OCI-LY1 (cell line): ENCODE results near the gene FRAS1.

Experiments used
- H2AFZ ChIP-seq: fragments of 200-600 bp; sonication (generic), shearing (Covaris generic); 2 replicates; pipeline ENCODE4 v1.6.0; 2014; ENCODE audit warnings: antibody characterized with exemption, mild to moderate bottlenecking, low read length
- H3F3A ChIP-seq: fragments of 200-600 bp; sonication (generic), shearing (Covaris generic); 2 replicates; pipeline ENCODE4 v1.6.0; 2014; ENCODE audit warnings: mild to moderate bottlenecking, antibody characterized with exemption, low read length, moderate library complexity; ENCODE audit not compliant: insufficient read depth
- H3K27ac ChIP-seq: fragments of 200-600 bp; sonication (generic); 2 replicates; pipeline ENCODE4 v1.5.1; 2014; ENCODE audit warnings: low read length, mixed run types, mild to moderate bottlenecking, low read depth; ENCODE audit not compliant: poor library complexity, severe bottlenecking
- H3K27me3 ChIP-seq: fragments of 200-600 bp; sonication (generic); 2 replicates; pipeline ENCODE4 v1.6.0; 2014; ENCODE audit warnings: antibody characterized with exemption, mild to moderate bottlenecking, low read length, moderate library complexity; ENCODE audit not compliant: insufficient read depth
- H3K36me3 ChIP-seq: fragments of 200-600 bp; sonication (generic); 2 replicates; pipeline ENCODE4 v1.6.1; 2014; ENCODE audit warnings: mild to moderate bottlenecking, antibody characterized with exemption, low read length, moderate library complexity, mixed read lengths; ENCODE audit not compliant: insufficient read depth
- H3K4me1 ChIP-seq: fragments of 200-600 bp; sonication (generic); 2 replicates; pipeline ENCODE4 v1.5.1; 2014; ENCODE audit warnings: mild to moderate bottlenecking, low read length, moderate library complexity; ENCODE audit not compliant: insufficient read depth, severe bottlenecking
- H3K4me2 ChIP-seq: fragments of 200-600 bp; sonication (generic), shearing (Covaris generic); 2 replicates; pipeline ENCODE4 v1.6.1; 2014; ENCODE audit warnings: low read length
- H3K4me3 ChIP-seq: fragments of 200-600 bp; sonication (generic); 2 replicates; pipeline ENCODE4 v1.5.1; 2014; ENCODE audit warnings: low read length, low read depth, mild to moderate bottlenecking, mixed read lengths; ENCODE audit not compliant: poor library complexity, severe bottlenecking
- H3K79me2 ChIP-seq: fragments of 200-600 bp; shearing (Covaris generic); 2 replicates; pipeline ENCODE4 v1.6.1; 2016; ENCODE audit warnings: mixed run types, low read length, mixed read lengths; ENCODE audit not compliant: insufficient read depth
- H3K9ac ChIP-seq: fragments of 200-600 bp; sonication (generic), shearing (Covaris generic); 2 replicates; pipeline ENCODE4 v1.6.1; 2014; ENCODE audit warnings: mild to moderate bottlenecking, low read length, mixed read lengths
- H3K9me2 ChIP-seq: fragments of 200-600 bp; sonication (generic), shearing (Covaris generic); 2 replicates; pipeline ENCODE4 v1.6.1; 2014; ENCODE audit warnings: low read depth, mild to moderate bottlenecking, low read length, mixed read lengths
- H3K9me3 ChIP-seq: fragments of 200-600 bp; shearing (Covaris generic); 2 replicates; pipeline ENCODE4 v1.6.1; 2014; ENCODE audit warnings: low read length, mixed read lengths
- H4K20me1 ChIP-seq: fragments of 200-600 bp; sonication (generic), shearing (Covaris generic); 2 replicates; pipeline ENCODE4 v1.6.0; 2016; ENCODE audit warnings: mild to moderate bottlenecking, low read length; ENCODE audit not compliant: insufficient read depth
- EZH2 ChIP-seq: fragments of 200-600 bp; sonication (generic), shearing (Covaris generic); IDR thresholded peaks from 2 replicates; pipeline ENCODE4 v1.8.0; 2017; ENCODE audit warnings: borderline replicate concordance, mixed run types, mild to moderate bottlenecking, antibody characterized with exemption, low read length, moderate library complexity, mixed read lengths
- TF ChIP-seq, protein P1 (sequence below): fragments of 200-600 bp; sonication (generic), shearing (Covaris generic); IDR thresholded peaks from 2 replicates; pipeline ENCODE4 v1.5.1; 2017; ENCODE audit warnings: mild to moderate bottlenecking, antibody characterized with exemption, low read length, moderate library complexity, mixed read lengths

Gene FRAS1

DNA sequence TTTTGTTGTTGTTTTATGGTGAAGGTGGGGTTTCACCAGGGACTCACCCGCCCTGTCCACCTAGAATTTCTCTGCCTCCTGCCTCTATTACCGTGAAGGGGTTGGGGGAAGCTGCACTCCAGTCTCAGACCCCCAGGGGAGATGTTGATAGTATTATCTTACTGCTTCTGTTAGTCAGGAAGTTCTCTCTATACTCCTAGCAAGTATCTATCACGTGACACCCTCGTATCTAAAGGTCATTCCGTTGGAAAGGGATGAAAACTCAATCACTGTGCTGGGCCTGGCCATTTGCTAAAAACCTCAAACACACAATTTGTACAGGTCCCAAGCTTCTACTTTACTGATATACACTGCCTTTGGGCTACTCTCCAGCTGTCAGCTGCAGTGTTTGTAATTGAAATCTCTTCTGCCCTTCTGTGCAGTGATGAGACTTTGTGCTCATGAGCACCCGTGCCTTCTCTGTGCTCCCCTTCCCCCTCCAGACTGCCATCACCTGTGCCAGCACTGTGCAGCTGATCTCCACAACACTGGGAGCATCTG lies 306.0 kb downstream of the FRAS1 start:
- no peaks in the 10 kb centered on the region for H3K79me2 ChIP-seq
- no peaks in the 10 kb centered on the region for H3K27me3 ChIP-seq
- no peak overlapping the region for H3K4me2 ChIP-seq
- H3K4me3 ChIP-seq = no peak overlapping the region
- H3K4me1 ChIP-seq = no peaks in the 10 kb centered on the region
- H2AFZ ChIP-seq = no peak overlapping the region
- H3F3A ChIP-seq = no peaks in the 10 kb centered on the region
- TF ChIP-seq, protein P1, sequence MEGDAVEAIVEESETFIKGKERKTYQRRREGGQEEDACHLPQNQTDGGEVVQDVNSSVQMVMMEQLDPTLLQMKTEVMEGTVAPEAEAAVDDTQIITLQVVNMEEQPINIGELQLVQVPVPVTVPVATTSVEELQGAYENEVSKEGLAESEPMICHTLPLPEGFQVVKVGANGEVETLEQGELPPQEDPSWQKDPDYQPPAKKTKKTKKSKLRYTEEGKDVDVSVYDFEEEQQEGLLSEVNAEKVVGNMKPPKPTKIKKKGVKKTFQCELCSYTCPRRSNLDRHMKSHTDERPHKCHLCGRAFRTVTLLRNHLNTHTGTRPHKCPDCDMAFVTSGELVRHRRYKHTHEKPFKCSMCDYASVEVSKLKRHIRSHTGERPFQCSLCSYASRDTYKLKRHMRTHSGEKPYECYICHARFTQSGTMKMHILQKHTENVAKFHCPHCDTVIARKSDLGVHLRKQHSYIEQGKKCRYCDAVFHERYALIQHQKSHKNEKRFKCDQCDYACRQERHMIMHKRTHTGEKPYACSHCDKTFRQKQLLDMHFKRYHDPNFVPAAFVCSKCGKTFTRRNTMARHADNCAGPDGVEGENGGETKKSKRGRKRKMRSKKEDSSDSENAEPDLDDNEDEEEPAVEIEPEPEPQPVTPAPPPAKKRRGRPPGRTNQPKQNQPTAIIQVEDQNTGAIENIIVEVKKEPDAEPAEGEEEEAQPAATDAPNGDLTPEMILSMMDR = no peak
- TF ChIP-seq EZH2 = no peak
- no peak overlapping the region for H3K27ac ChIP-seq
- no peak overlapping the region for H3K9ac ChIP-seq
- H3K36me3 ChIP-seq = no peaks in the 10 kb centered on the region
- H3K9me3 ChIP-seq = no peaks in the 10 kb centered on the region
- H4K20me1 ChIP-seq = no peaks in the 10 kb centered on the region
- H3K9me2 ChIP-seq = no peaks in the 10 kb centered on the region

DNA sequence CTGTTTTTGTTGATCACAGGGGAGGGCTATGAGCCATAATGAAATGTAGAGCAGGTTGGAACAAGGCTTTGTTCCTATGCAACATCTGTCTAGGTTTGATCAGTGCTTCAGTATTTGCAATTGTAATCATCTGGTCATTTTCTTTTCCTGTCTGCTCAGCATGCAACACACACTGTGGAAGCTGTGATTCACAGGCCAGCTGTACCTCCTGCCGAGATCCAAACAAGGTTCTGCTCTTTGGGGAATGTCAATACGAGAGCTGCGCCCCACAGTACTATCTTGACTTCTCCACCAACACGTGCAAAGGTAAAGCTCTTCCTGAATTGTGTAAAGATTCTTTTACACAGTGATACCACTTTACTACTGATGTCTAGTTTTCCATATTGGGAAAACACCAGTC lies 312.6 kb downstream of the FRAS1 start:
- no peaks in the 10 kb centered on the region for H3K79me2 ChIP-seq
- TF ChIP-seq EZH2 = no peak
- TF ChIP-seq, protein P1 = no peak
- H3K36me3 ChIP-seq = no peaks in the 10 kb centered on the region
- no peaks in the 10 kb centered on the region for H3K9me3 ChIP-seq
- H3K4me1 ChIP-seq = no peaks in the 10 kb centered on the region
- no peak overlapping the region for H3K4me3 ChIP-seq
- no peak overlapping the region for H3K9ac ChIP-seq
- H3F3A ChIP-seq = no peaks in the 10 kb centered on the region
- H3K27ac ChIP-seq = no peak overlapping the region
- no peak overlapping the region for H3K4me2 ChIP-seq
- no peaks in the 10 kb centered on the region for H3K9me2 ChIP-seq
- H4K20me1 ChIP-seq = no peaks in the 10 kb centered on the region
- no peak overlapping the region for H2AFZ ChIP-seq
- H3K27me3 ChIP-seq = no peaks in the 10 kb centered on the region

DNA sequence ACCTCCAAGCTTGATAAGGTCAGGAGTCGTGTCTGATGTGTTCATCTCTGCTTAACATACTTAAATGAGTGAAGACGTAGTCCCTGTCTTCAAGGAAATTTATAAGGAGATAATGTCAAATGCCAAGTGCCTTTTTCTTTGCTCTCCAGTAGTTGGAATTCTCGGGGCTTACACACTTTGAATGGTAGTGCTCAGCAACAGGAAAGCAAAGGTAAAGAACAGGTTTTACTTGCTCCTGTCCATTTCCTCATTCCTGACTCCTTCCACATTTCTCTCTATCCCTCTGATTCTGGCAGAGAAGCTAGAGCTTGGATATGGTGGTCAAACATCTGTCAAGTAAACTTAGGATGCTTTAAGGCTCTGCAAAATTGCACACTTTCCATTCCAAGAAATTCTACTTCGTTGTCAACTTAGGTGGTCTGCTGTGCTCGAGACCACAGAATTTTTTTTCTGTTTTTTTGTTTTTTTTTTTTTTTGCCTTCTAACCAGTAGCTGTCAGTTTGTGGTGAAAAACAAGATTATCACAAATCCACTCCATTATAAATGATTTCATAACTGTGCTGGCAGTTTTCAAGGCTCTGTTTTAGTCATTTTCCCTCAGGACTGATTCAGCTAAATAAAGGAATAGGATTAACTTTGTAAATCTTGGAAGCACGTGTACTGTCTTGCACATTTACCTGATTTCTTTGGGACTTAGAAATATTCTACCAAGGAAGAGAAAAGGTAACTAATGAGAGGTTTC lies 313.7 kb downstream of the FRAS1 start:
- no peak overlapping the region for H3K4me2 ChIP-seq
- no peaks in the 10 kb centered on the region for H3K9me3 ChIP-seq
- H3K27ac ChIP-seq = no peak overlapping the region
- H3K27me3 ChIP-seq = no peaks in the 10 kb centered on the region
- no peaks in the 10 kb centered on the region for H3K36me3 ChIP-seq
- H4K20me1 ChIP-seq = no peaks in the 10 kb centered on the region
- H3K79me2 ChIP-seq = no peaks in the 10 kb centered on the region
- TF ChIP-seq, protein P1 = no peak
- TF ChIP-seq EZH2 = no peak
- no peak overlapping the region for H2AFZ ChIP-seq
- no peak overlapping the region for H3K4me3 ChIP-seq
- H3K9ac ChIP-seq = no peak overlapping the region
- no peaks in the 10 kb centered on the region for H3F3A ChIP-seq
- H3K9me2 ChIP-seq = no peaks in the 10 kb centered on the region
- H3K4me1 ChIP-seq = no peaks in the 10 kb centered on the region
